ENCODE results near the gene THSD4. TPM values are rescaled to one million over a fixed set of nuclear protein-coding genes. Genes with fewer than 3 reads are reported as not detected.

Gene THSD4
- total RNA-seq, 4 donors from 2014 or later = 10.7 to 59.5 (median 49.0) TPM

DNA sequence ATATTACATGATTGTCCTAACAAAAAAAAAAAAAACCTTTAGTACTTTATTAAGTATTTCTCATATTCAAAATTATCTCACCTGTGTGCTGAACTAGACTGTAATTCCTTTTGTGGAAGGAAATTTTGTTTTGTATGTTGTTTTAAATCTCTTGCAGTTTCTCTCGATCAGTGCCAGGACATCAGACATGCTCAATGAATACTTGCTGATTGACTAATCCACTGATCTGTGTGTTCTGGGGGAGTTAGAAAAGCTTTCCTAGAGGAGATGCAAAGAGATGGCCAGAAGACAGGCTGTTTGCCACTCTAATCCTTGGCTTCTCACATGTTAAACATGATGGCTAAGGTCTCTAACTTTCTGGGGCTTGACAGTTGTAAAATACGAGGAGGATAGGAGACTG is 461.8 kb downstream of the THSD4 start:
- TF ChIP-seq, protein P1, sequence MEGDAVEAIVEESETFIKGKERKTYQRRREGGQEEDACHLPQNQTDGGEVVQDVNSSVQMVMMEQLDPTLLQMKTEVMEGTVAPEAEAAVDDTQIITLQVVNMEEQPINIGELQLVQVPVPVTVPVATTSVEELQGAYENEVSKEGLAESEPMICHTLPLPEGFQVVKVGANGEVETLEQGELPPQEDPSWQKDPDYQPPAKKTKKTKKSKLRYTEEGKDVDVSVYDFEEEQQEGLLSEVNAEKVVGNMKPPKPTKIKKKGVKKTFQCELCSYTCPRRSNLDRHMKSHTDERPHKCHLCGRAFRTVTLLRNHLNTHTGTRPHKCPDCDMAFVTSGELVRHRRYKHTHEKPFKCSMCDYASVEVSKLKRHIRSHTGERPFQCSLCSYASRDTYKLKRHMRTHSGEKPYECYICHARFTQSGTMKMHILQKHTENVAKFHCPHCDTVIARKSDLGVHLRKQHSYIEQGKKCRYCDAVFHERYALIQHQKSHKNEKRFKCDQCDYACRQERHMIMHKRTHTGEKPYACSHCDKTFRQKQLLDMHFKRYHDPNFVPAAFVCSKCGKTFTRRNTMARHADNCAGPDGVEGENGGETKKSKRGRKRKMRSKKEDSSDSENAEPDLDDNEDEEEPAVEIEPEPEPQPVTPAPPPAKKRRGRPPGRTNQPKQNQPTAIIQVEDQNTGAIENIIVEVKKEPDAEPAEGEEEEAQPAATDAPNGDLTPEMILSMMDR (IDR thresholded peaks at IDR 0.05) = no peak
- no peak for TF ChIP-seq POLR2A (IDR thresholded peaks at IDR 0.05)
- H3K4me1 ChIP-seq = no peaks in the 10 kb centered on the region
- H3K4me3 ChIP-seq = no peak overlapping the region
- H3K27ac ChIP-seq = no peak overlapping the region
- no peaks in the 10 kb centered on the region for H3K36me3 ChIP-seq
- no peaks in the 10 kb centered on the region for H3K9me3 ChIP-seq
- DNase-seq = no peak
- no peaks in the 10 kb centered on the region for H3K27me3 ChIP-seq

DNA sequence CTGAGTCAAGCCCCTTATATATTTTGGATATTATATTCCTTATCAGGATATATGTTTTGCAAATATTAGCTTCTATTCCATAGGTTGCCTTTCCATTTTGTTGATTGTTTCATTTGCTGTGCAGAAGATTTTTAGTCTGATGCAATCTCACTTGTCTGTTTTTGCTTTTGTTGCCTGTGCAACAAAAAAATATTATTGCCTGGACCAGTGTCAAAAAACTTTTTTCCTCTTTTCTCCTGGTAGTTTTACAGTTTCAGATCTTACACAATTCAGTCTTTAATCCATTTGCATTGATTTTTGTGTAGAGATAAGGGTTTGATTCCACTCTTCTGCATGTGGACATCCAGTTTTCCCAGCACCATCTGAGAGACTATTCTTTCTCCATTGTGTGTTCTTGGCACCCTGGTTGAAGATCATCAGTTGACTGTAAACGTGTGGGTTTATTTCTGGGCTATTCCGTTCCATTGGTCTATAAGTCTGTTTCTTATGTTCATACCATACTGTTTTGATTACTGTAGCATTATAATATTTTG is 466.2 kb downstream of the THSD4 start:
- TF ChIP-seq, protein P1 (IDR thresholded peaks at IDR 0.05) = no peak
- no peak for TF ChIP-seq POLR2A (IDR thresholded peaks at IDR 0.05)
- no peaks in the 10 kb centered on the region for H3K27me3 ChIP-seq
- no peak for DNase-seq
- H3K4me1 ChIP-seq = no peaks in the 10 kb centered on the region
- no peaks in the 10 kb centered on the region for H3K36me3 ChIP-seq
- H3K27ac ChIP-seq = no peak overlapping the region
- H3K9me3 ChIP-seq = no peaks in the 10 kb centered on the region
- no peak overlapping the region for H3K4me3 ChIP-seq

DNA sequence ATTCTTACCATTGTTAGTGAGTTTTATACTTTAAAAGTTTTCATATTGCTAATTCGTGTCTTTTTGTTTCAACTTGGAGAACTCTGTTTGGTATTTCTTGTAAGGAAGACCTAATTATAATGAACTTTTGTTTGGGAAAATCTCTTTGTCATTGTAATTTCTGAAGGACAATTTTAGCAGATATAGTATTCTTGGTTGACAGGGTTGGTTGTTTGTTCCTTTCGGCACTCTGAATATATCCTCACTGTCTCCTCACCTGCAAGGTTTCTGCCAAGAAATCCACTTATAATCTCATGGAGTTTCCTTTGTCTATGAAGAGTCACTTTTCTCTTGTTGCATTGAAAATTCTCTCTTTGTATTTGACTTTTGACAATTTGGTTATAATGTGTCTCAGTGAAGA is 469.9 kb downstream of the THSD4 start:
- H3K27ac ChIP-seq = no peak overlapping the region
- no peaks in the 10 kb centered on the region for H3K27me3 ChIP-seq
- DNase-seq = no peak
- no peaks in the 10 kb centered on the region for H3K9me3 ChIP-seq
- H3K4me3 ChIP-seq = no peak overlapping the region
- TF ChIP-seq, protein P1 (IDR thresholded peaks at IDR 0.05) = no peak
- no peak for TF ChIP-seq POLR2A (IDR thresholded peaks at IDR 0.05)
- no peaks in the 10 kb centered on the region for H3K36me3 ChIP-seq
- H3K4me1 ChIP-seq = no peaks in the 10 kb centered on the region

DNA sequence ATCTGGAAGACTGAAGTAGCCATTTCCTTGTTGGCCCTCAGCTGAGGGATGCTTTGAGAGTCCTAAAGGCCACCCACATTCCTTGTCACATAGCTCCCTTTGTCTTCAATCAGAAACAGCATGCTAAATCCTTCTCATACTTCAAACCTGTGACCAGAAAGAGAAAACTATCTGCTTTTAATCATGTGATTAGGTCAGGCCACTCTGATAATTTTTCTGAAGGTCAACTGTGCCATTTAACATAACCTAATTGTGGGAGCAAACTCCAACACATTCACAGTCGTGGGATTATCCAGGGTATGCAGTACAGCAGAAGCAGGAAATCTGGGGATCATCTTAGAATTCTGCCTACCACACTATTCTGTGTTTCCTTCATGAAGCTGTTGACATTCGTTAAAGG is 471.2 kb downstream of the THSD4 start:
- Histone ChIP-seq H3K27me3 (no peaks in the 10 kb centered on the region), H3K27ac (no peak overlapping the region), H3K4me1 (no peaks in the 10 kb centered on the region), H3K36me3 (no peaks in the 10 kb centered on the region), H3K9me3 (no peaks in the 10 kb centered on the region), H3K4me3 (no peak overlapping the region)
- DNase-seq = no peak
- no peak for TF ChIP-seq POLR2A (IDR thresholded peaks at IDR 0.05)
- TF ChIP-seq, protein P1 (IDR thresholded peaks at IDR 0.05) = no peak

DNA sequence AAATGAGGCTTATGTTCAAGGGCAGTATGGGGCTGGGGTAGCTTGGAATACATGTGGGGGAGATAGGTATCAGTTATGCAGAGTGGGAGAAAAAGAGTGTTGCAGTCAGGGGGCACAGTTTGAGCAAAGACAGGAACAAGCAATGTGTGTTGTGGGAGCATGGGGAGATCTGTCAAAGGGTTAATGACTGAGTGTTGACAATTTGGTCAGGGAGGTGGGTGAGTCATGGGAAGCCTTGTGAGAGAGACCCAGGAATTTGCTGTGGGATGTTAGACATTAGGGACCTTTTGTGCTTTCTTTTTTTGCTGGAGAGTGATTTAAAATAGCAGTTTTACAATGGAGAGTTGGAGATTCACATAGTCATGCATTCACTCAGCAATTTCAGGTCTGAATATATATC is 473.5 kb downstream of the THSD4 start:
- H3K4me3 ChIP-seq = no peak overlapping the region
- no peaks in the 10 kb centered on the region for H3K27me3 ChIP-seq
- no peaks in the 10 kb centered on the region for H3K9me3 ChIP-seq
- no peak for DNase-seq
- no peaks in the 10 kb centered on the region for H3K4me1 ChIP-seq
- H3K27ac ChIP-seq = no peak overlapping the region
- no peaks in the 10 kb centered on the region for H3K36me3 ChIP-seq
- TF ChIP-seq POLR2A (IDR thresholded peaks at IDR 0.05) = no peak
- TF ChIP-seq, protein P1 (IDR thresholded peaks at IDR 0.05) = no peak

DNA sequence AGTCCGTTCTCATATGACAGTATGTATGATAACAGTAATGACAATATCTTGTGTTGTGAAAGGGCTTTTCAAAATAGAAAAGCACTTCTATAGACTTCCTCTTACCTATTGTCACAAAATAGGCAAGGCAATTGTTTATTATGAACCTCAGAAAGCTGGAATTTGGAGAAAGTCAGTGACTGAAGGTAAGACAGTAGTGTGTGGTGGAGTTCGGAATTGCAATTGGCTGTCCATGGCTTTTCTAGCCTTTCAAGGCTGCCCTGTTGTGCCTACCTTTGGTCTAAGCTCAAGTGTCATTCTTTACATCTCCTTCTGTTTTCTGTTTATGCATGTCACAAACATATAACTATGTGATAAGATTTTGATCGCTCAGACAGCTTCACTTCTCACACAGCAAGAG is 475.8 kb downstream of the THSD4 start:
- Histone ChIP-seq H3K27ac (no peak overlapping the region), H3K4me1 (no peaks in the 10 kb centered on the region), H3K9me3 (no peaks in the 10 kb centered on the region), H3K36me3 (no peaks in the 10 kb centered on the region), H3K27me3 (no peaks in the 10 kb centered on the region), H3K4me3 (no peak overlapping the region)
- TF ChIP-seq POLR2A (IDR thresholded peaks at IDR 0.05) = no peak
- TF ChIP-seq, protein P1 (IDR thresholded peaks at IDR 0.05) = no peak
- DNase-seq = no peak
